Measurements from ENCODE around the gene DYNC1I2.

DYNC1I2 gene

GRCh38 chr2:171669121-171669520 is 18.1 kb upstream of the DYNC1I2 start:
- TF ChIP-seq CTCF (IDR thresholded peaks at IDR 0.05; ENCODE audit: insufficient read depth, low read depth, low read length, missing control alignments), result no peak
- H3K4me3 ChIP-seq (ENCODE audit: low read depth, low read length), result no peak overlapping the region
- DNase-seq (ENCODE audit: low read depth), result no peak

- no peak for TF ChIP-seq CTCF (IDR thresholded peaks at IDR 0.05; ENCODE audit: insufficient read depth, low read depth, low read length, missing control alignments)
- no peak for DNase-seq (ENCODE audit: low read depth)
- H3K4me3 ChIP-seq (ENCODE audit: low read depth, low read length), result no peak overlapping the region
Measured at GRCh38 chr2:171670655-171671054, 16.6 kb upstream of the DYNC1I2 start.

GRCh38 chr2:171671867-171672266 is 15.4 kb upstream of the DYNC1I2 start:
- TF ChIP-seq CTCF (IDR thresholded peaks at IDR 0.05; ENCODE audit: insufficient read depth, low read depth, low read length, missing control alignments), result no peak
- DNase-seq (ENCODE audit: low read depth), result no peak
- H3K4me3 ChIP-seq (ENCODE audit: low read depth, low read length), result no peak overlapping the region

GRCh38 chr2:171673905-171674304 is 13.4 kb upstream of the DYNC1I2 start:
- DNase-seq (ENCODE audit: low read depth), result no peak
- no peak overlapping the region for H3K4me3 ChIP-seq (ENCODE audit: low read depth, low read length)
- no peak for TF ChIP-seq CTCF (IDR thresholded peaks at IDR 0.05; ENCODE audit: insufficient read depth, low read depth, low read length, missing control alignments)

- no peak for DNase-seq (ENCODE audit: low read depth)
- TF ChIP-seq CTCF (IDR thresholded peaks at IDR 0.05; ENCODE audit: insufficient read depth, low read depth, low read length, missing control alignments), result no peak
- H3K4me3 ChIP-seq (ENCODE audit: low read depth, low read length), result no peak overlapping the region
Measured at GRCh38 chr2:171675810-171676345, 11.4 kb upstream of the DYNC1I2 start.

GRCh38 chr2:171678619-171679018 is 8.7 kb upstream of the DYNC1I2 start:
- no peak for TF ChIP-seq CTCF (IDR thresholded peaks at IDR 0.05; ENCODE audit: insufficient read depth, low read depth, low read length, missing control alignments)
- no peak overlapping the region for H3K4me3 ChIP-seq (ENCODE audit: low read depth, low read length)
- no peak for DNase-seq (ENCODE audit: low read depth)

GRCh38 chr2:171688129-171688465 is 828 bp downstream of the DYNC1I2 start:
- DNase-seq (ENCODE audit: low read depth), result no peak

More at GRCh38 chr2:171688129-171688465, 828 bp downstream of the DYNC1I2 start:
- TF ChIP-seq CTCF (IDR thresholded peaks at IDR 0.05; ENCODE audit: insufficient read depth, low read depth, low read length, missing control alignments), result no peak
- peak overlapping the region; percentile 89 for H3K4me3 ChIP-seq (ENCODE audit: low read depth, low read length)

All from GM12865 (cell line).